GM19099 (cell line): ENCODE measurements around the gene DLG2.

Experiments
- POLR2A ChIP-seq: IDR thresholded peaks from 3 replicates; pipeline ENCODE4 v1.6.1; 2011; ENCODE audit warnings: low read depth; ENCODE audit not compliant: insufficient read length; ENCODE audit errors: extremely low read depth

DLG2 gene

DNA sequence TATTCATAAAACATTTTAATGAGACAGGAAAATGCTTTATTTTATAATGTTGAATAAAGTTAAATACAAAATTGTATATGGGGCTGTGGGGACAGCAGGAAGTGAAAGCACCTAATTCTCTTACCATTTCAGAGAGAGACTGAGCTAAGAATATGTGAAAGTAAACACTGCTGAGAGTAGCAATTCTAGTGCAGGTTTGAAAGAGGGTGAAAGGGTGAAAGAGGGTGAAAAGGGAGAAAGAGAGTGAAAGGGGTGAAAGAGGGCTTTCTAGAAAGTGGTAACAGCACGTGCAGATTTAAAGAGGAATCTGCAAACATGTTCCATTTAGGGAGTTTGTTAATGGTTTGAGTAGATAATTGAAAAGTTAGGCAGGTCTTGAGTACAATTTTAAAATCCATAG lies 1689.0 kb downstream of the DLG2 start:
- TF ChIP-seq POLR2A: no peak

DNA sequence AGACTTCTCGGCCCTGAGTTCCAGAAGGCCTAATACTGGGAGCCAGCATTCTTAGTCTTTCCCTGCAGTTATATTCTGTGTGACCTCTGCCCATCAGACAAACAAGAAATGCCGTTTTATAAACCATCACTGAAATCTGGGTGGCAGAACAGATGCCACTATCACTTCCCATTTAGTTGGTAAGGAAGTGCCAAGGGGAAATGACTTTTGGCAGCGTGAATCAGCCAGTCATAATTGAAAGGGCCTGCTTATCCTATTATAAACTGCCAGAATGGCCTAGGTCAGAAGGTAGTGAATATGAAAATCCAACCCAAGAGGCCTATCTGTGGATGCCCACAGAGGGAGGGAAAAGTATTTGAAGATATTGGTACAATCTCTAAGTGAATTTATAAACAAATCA lies 1694.1 kb downstream of the DLG2 start:
- no peak for TF ChIP-seq POLR2A

DNA sequence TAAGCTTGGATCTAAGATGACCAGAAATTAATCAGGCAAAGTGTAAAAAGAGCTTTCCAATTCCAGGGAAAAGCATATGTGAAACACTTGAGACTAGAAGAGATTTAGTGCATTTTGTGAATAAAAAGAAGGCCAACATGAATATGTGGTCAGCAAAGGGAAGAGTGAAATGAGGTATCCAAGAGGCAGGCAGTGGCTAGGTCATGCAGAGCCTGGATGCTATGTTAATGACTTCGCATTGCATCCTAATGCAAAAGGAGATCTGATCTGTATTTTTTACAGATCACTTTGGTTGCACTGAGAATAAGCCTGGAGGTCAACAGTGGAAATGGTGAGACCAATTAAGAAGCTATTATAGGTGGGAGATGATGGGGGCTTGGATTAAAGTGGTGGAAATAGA lies 1699.7 kb downstream of the DLG2 start:
- TF ChIP-seq POLR2A: no peak

DNA sequence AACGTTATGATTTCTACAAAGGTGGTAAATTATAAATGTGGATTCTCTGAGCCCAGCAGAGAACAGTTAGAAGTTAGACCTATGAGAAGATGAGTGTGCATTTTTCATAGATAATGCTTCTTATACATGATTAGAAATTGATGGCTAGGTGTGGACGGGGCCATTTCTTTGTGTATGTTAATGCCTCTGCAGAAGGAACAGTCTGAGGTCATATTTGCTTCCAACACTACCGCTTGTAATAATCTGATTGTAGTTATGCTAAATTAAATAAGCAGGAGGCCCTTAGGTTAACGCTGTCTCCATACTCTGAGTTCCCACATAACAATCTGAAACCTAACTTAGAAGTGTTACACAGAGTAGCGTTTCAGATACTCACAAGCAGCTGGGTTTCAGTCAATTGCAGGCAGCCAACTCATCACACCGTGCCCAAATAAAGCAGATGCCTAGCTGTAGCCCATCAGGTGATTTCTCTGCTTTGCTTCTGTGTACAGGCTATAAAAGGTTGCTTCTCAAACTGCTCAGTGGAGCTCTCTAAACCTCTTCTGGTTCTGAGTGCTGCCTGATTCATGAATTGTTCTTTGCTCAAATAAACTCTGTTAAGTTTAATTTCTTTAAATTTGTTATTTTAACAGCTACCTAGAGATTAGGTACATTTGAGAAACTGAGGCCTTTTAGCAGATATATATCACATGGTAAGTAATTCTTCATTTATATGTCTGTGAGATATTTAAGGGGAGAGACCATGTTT lies 1702.2 kb downstream of the DLG2 start:
- TF ChIP-seq POLR2A: no peak

GRCh38 chr11:83923961-83924360 lies 1703.2 kb downstream of the DLG2 start:
- TF ChIP-seq POLR2A: no peak

DNA sequence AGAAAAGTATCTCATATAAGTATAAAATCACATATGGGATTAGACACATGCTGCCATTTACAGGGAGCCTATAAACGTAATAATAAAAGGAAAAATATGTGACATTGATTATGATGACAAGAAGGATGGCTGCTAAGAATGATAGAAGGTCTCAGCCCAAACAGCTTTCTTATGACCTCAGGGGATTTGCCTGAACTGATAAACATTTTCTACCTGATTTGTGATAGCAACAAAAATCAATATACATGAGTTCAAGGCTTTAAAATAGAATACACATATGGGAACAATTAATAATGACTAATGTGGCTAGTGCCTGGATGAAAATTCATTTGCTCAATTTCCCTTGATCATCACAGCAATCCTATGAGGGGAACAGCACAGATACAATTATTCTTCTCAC lies 1704.2 kb downstream of the DLG2 start:
- no peak for TF ChIP-seq POLR2A

DNA sequence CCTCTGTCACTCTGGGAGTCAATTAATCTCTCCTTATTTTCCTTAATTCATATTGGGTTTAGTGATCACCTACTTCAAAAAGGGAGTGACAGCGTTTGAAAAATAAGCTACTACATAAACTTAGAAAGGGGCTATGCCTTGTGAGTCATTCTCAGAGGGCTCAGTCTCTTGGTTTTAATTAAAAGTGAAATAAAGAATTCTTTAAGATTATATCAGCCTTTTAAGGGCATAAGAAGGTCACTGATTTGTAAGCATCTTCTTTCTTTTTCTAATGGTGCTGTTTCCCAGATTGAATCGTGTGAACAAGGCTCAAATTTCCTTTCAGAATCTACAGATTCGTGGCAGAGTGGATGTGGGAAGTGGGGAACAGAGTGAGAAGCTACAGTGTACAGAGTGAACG lies 1704.8 kb downstream of the DLG2 start:
- TF ChIP-seq POLR2A: no peak

DNA sequence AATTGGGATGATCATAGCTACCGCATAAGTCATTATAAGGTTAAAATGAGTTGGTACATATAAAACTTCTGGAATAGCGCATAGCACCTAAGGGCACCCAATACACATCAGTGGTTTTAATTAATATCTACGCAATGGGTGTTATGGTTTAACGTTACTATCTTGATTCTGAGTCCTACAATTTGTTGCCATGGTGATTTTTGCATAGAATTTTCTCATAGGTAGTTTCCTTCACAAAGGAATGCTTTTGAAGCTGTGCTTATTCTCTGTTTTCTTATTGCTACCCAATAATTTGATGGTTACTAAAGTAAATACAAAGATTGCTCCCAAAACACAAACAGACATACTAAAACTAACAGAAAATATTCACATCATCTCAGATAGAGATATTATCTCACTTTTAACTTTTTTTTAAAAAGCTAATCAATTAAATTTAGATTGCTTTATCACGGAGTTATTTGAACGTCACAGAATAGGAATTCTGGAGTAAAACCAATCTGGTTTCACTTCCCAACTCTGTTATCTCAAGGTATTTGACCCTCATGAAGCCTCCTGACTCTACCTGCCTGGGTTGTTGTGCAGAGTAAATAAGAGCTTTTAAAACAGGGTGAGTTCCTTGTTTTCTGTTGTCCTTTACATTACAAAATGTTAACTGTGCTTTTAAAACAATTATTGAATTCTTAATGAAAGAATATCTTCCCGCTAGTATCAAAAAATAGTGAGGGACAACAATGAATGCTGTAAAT lies 1705.5 kb downstream of the DLG2 start:
- TF ChIP-seq POLR2A: no peak

GRCh38 chr11:83918476-83918875 lies 1708.7 kb downstream of the DLG2 start:
- no peak for TF ChIP-seq POLR2A

DNA sequence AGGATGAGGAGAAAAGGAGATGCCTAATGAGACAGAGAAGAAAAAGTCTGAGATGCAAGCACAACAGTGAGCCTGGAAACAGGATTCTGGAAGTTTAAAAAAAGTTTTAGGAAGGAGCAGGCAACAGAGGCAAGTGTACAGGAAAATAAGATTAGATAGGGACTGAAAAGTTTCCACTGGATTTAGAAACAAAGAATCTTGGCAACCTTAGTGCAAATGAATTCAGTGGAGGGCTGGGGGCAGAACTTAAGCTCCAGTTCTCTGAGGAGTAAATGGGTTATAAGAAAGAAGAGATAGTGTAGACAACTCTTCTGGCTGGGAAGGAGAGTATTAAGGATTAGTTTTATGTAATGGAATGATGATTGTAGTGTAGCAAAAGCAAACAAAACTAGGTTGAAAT lies 1712.1 kb downstream of the DLG2 start:
- no peak for TF ChIP-seq POLR2A

DNA sequence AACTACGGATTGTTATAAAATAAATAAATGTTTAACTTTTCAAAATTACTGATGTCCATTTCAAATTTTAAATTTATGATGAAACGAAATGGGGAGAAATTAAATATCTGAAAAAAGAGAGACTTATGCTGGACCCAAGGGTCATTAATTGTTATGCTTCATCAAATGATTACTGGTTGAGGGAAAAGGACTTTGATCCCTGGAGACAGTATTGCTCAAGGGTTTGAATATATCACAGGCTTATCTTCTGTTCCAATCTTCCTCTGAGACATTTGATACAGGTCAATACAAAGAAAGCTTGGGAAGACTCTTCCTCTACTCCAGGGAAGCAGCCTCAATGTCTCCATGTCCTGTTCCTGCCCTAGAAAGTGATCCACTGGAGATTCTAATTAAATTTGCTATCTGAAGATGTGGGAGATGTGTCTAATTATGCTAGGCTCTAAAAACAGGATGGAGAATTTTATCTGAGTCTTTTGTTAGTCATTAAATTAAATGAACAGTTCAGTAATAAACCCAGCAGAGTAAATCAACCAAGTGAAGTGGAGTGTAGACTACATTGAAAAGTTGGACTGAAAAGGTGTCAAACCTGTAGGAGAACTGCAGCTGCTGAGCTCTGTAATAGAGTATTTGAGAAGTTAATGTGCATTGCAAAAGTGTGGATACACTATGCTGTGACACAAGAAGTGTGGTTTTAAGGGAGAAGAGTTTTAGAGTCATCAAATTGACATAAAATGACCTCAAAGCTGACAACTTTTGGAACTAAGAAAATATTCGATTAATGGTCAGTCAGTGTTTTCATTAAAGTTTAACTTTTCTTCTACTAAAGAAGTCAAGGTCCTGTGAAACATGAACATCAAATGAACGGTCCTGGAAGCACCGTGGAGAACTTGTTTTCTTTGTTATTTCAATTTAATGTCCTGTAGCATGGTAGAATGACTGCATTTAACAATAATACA lies 1717.3 kb downstream of the DLG2 start:
- TF ChIP-seq POLR2A: no peak

DNA sequence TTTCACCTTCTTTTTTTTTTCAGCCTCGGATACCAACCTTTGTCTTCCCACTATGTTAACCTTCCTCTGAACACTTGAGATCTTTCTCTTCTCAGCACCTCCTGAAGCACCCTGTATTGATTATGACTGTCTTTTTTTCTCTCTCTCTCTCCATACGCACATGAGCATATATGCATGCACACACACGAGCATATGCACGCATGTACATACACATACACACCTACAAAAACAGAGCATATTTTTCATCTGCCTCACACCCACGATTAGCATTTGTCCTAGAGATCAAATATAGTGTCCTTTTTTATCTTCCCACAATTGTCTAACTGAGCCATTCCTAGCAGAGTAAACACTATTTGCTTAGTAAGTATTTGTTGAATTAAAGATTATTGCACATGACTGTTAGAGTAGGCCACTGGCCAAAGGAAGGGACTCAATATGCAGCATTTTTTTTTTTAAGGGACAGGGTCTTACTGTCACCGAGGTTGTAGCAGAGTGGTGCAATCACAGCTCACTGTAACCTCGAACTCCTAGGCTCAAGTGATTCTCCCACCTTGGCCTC lies 1718.8 kb downstream of the DLG2 start:
- TF ChIP-seq POLR2A: no peak

- TF ChIP-seq POLR2A: no peak
Measured at GRCh38 chr11:83895516-83895915, 1731.6 kb downstream of the DLG2 start.

GRCh38 chr11:83881428-83881827 lies 1745.7 kb downstream of the DLG2 start:
- no peak for TF ChIP-seq POLR2A

GRCh38 chr11:83871054-83871453 lies 1756.1 kb downstream of the DLG2 start:
- no peak for TF ChIP-seq POLR2A

GRCh38 chr11:83866655-83867054 lies 1760.5 kb downstream of the DLG2 start:
- TF ChIP-seq POLR2A: no peak
